SK-N-SH (cell line): Measurements from ENCODE around the gene SDK1. TPM values are rescaled to one million over a fixed set of nuclear protein-coding genes. Genes with fewer than 3 reads are reported as not detected.

ENCODE experiments used
- CTCF ChIA-PET: fragments of 300-600, 350-600 bp; formaldehyde crosslinking; extraction: SDS; loops from one replicate; lab custom pipeline; 2021; lab: Yijun Ruan, JAX
- POLR2A ChIA-PET: fragments of 350-600 bp; sonication (Branson Sonifier 250); formaldehyde crosslinking; extraction: SDS; loops from one replicate; lab custom pipeline; 2020; ENCODE audit warnings: antibody characterized with exemption, inconsistent platforms; lab: Yijun Ruan, JAX
- DNase-seq: peaks from one replicate; pipeline ENCODE4 v3.0.0; 2012
- H2AFZ ChIP-seq: fragments of 200-600 bp; sonication (generic); 2 replicates; pipeline ENCODE4 v1.8.1; 2016; ENCODE audit warnings: antibody characterized with exemption, mild to moderate bottlenecking, low read depth
- H3F3A ChIP-seq: fragments of 200-600 bp; sonication (generic); replicated peaks from 2 replicates; pipeline ENCODE3; 2016; ENCODE audit warnings: antibody characterized with exemption, mild to moderate bottlenecking; ENCODE audit not compliant: insufficient read depth
- H3K27ac ChIP-seq, 2 experiments: fragments of 200-500 bp in 1 of 2; fragments of 200-600 bp in 1 of 2; sonication (Bioruptor generic) in 1 of 2; sonication (generic), shearing (Covaris generic) in 1 of 2; 2 replicates each; pipeline versions ENCODE4 v1.5.1 to v1.6.1; 2014 to 2016; ENCODE audit warnings: low read depth in 2 of 2, inconsistent platforms in 1 of 2, low read length in 1 of 2, mild to moderate bottlenecking in 1 of 2, mixed read lengths in 1 of 2
- H3K27me3 ChIP-seq: fragments of 200-600 bp; sonication (generic), shearing (Covaris generic); 2 replicates; pipeline ENCODE4 v1.6.1; 2016; ENCODE audit warnings: mixed run types; ENCODE audit not compliant: insufficient read depth
- H3K36me3 ChIP-seq, 2 experiments: fragments of 200-500 bp in 1 of 2; fragments of 200-600 bp in 1 of 2; sonication (Bioruptor generic) in 1 of 2; sonication (generic) in 1 of 2; replicated peaks in 1 of 2; 2 replicates each; pipeline versions ENCODE3 to v1.5.1; 2014 to 2016; ENCODE audit warnings: low read length in 1 of 2, mild to moderate bottlenecking in 1 of 2; ENCODE audit not compliant: insufficient read depth in 2 of 2, control insufficient read depth in 1 of 2
- H3K4me1 ChIP-seq, 2 experiments: fragments of 200-500 bp in 1 of 2; fragments of 200-600 bp in 1 of 2; sonication (Bioruptor generic) in 1 of 2; sonication (generic), shearing (Covaris generic) in 1 of 2; 2 replicates each; pipeline versions ENCODE4 v1.5.1 to v1.6.1; 2014 to 2016; ENCODE audit warnings: low read depth in 1 of 2, low read length in 1 of 2, mixed run types in 1 of 2; ENCODE audit not compliant: insufficient read depth in 2 of 2, control insufficient read depth in 1 of 2
- H3K4me2 ChIP-seq: fragments of 200-600 bp; sonication (generic), shearing (Covaris generic); 2 replicates; pipeline ENCODE4 v1.6.1; 2017; ENCODE audit warnings: mixed run types
- H3K4me3 ChIP-seq, 2 experiments: fragments of 200-500 bp in 1 of 2; fragments of 200-600 bp in 1 of 2; sonication (Bioruptor generic) in 1 of 2; sonication (generic), shearing (Covaris generic) in 1 of 2; 2 replicates each; pipeline versions ENCODE4 v1.5.1 to v1.8.1; 2014 to 2016; ENCODE audit warnings: low read depth in 2 of 2, inconsistent platforms in 1 of 2, low read length in 1 of 2, mild to moderate bottlenecking in 1 of 2, mixed read lengths in 1 of 2, moderate library complexity in 1 of 2
- H3K79me2 ChIP-seq: fragments of 200-600 bp; sonication (generic); 2 replicates; pipeline ENCODE4 v1.8.1; 2017; ENCODE audit warnings: mild to moderate bottlenecking; ENCODE audit not compliant: insufficient read depth
- H3K9ac ChIP-seq: fragments of 200-600 bp; sonication (generic); 2 replicates; pipeline ENCODE4 v1.6.1; 2017; ENCODE audit warnings: mixed run types
- H3K9me2 ChIP-seq: fragments of 200-600 bp; sonication (generic); 2 replicates; pipeline ENCODE4 v1.6.1; 2017; ENCODE audit warnings: mixed run types
- H3K9me3 ChIP-seq: fragments of 200-600 bp; sonication (generic); 2 replicates; pipeline ENCODE4 v1.6.1; 2017; ENCODE audit warnings: mixed run types, mild to moderate bottlenecking, moderate library complexity
- H4K20me1 ChIP-seq: fragments of 200-600 bp; sonication (generic); 2 replicates; pipeline ENCODE4 v1.6.1; 2017; ENCODE audit warnings: mild to moderate bottlenecking, mixed run types; ENCODE audit not compliant: insufficient read depth
- CHD2 ChIP-seq: fragments of 150-350 bp; IDR thresholded peaks from 2 replicates; pipeline ENCODE4 v1.6.1; 2018; ENCODE audit warnings: low read length; ENCODE audit not compliant: partially characterized antibody
- ELF1 ChIP-seq: IDR thresholded peaks from 2 replicates; pipeline ENCODE4 v1.4.0; 2012
- EZH2phosphoT487 ChIP-seq: fragments of 200-600 bp; sonication (generic); IDR thresholded peaks from 2 replicates; pipeline ENCODE4 v1.6.1; 2017; ENCODE audit warnings: low read depth, mixed run types, mild to moderate bottlenecking, antibody characterized with exemption, moderate library complexity, borderline replicate concordance
- FOSL2 ChIP-seq: IDR thresholded peaks from 2 replicates; pipeline ENCODE4 v1.4.0; 2012; ENCODE audit warnings: low read depth, mild to moderate bottlenecking, moderate library complexity, borderline replicate concordance
- GABPA ChIP-seq: IDR thresholded peaks from 2 replicates; pipeline ENCODE4 v1.4.0; 2012; ENCODE audit warnings: low read depth, mild to moderate bottlenecking
- GATA2 ChIP-seq: sonication (generic); formaldehyde crosslinking; IDR thresholded peaks from 2 replicates; pipeline ENCODE4 v1.5.0; 2020; ENCODE audit warnings: mild to moderate bottlenecking, missing genetic modification reagents
- MEF2A ChIP-seq: IDR thresholded peaks from 2 replicates; pipeline ENCODE4 v1.4.0; 2012; ENCODE audit warnings: low read depth, borderline replicate concordance
- MXI1 ChIP-seq: IDR thresholded peaks from 2 replicates; pipeline ENCODE4 v1.6.1; 2012; ENCODE audit warnings: mild to moderate bottlenecking, low read depth, low read length, improper control_type of control experiment
- NRF1 ChIP-seq: IDR thresholded peaks from 2 replicates; pipeline ENCODE4 v1.6.1; 2012; ENCODE audit warnings: low read depth, mild to moderate bottlenecking, low read length
- POLR2AphosphoS5 ChIP-seq: IDR thresholded peaks from 2 replicates; pipeline ENCODE4 v1.6.1; 2012; ENCODE audit warnings: low read depth, low read length
- RCOR1 ChIP-seq: fragments of 150-350 bp; IDR thresholded peaks from 2 replicates; pipeline ENCODE4 v1.6.1; 2017; ENCODE audit warnings: antibody characterized with exemption, low read length
- RFX5 ChIP-seq: IDR thresholded peaks from 2 replicates; pipeline ENCODE4 v1.6.1; 2012; ENCODE audit warnings: mild to moderate bottlenecking, improper control_type of control experiment, low read length
- SIN3A ChIP-seq: IDR thresholded peaks from 2 replicates; pipeline ENCODE4 v1.6.1; 2012; ENCODE audit warnings: low read depth, mild to moderate bottlenecking, low read length, moderate library complexity, borderline replicate concordance
- TAF1 ChIP-seq: IDR thresholded peaks from 2 replicates; pipeline ENCODE4 v1.6.1; 2012; ENCODE audit warnings: low read depth, mild to moderate bottlenecking, low read length, moderate library complexity, borderline replicate concordance
- TEAD4 ChIP-seq: IDR thresholded peaks from 2 replicates; pipeline ENCODE4 v1.4.0; 2012; ENCODE audit warnings: mild to moderate bottlenecking, borderline replicate concordance; ENCODE audit not compliant: insufficient read depth
- YY1 ChIP-seq: IDR thresholded peaks from 2 replicates; pipeline ENCODE4 v1.4.0; 2012; ENCODE audit warnings: low read depth, mild to moderate bottlenecking
- WGBS: methylation state at CpG from one replicate; pipeline ENCODE4 v1.1.6; 2017; ENCODE audit warnings: low lambda C conversion rate; 5-methylcytosine and 5-hydroxymethylcytosine counted together
- polyA plus RNA-seq, 3 experiments: library from polyadenylated mRNA; depleted of rRNA; stranded (reverse); fragments of >200 nt; gene quantifications; 2 replicates each; pipeline ENCODE4 v1.2.3, GENCODE V29; 2012
- TF ChIP-seq, protein P1 (sequence below): IDR thresholded peaks from 2 replicates; pipeline ENCODE4; 2012
- TF ChIP-seq, protein P2 (sequence below): fragments of 200-600 bp; sonication (generic); IDR thresholded peaks from 2 replicates; pipeline ENCODE4 v1.6.1; 2017; ENCODE audit warnings: antibody characterized with exemption, mild to moderate bottlenecking, moderate library complexity

The SDK1 gene
- polyA plus RNA-seq, 1 of the 3 experiments (the other 2 are of a cell fraction) = 1.2 TPM

DNA sequence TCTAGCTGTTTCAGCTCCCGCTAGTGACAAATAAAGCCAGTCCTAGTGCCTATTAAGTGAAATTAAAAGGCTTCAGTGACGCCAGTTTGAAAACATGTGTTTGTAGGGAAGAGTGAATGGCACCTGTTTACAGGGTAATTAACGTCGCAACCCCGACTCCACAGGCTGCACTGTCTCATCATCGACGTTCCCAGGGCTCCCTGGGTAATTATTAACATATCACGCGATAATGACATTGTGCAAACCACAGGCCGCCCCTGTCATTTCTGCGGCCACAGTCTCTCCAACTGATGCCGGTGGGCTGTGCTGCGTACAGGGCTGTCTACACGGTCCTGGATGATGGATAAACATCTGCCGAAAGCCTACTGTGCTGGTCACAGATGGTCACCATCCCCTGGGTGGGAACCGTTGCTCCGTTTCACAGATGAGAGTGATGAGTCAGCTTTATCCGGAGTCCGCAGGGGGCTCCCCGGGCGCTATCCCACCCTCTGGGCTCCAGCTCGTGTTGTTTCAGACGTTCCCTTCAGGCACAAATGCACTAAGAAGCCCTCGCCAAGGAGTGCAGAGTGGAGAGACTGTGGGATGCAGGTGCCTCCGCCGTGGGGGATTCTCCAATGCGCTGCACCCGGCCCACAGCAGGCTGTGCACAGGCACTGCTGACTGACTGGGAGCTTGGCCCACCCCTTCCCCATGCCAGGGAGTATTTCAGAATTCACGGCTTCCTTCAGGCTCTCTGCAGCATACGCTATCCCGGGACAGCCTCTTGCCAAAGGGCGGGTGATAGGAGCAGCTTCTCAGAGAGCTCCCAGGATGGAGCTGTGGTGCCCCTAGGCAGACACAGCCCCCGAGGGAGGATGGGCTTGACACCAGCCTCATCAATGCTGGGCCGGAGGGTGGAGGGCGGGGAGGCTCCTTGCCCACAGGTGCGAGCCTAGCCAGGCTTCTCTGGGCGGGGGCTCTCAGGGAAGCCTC lies 889.2 kb downstream of the SDK1 start:
- Histone ChIP-seq H3K9me3 (0 out of 2 replicates have a peak, but pooled peaks cover 3% of the 10 kb centered on the region), H3K4me3 (no peak overlapping the region), H2AFZ (no peak overlapping the region), H3K79me2 (no peaks in the 10 kb centered on the region), H3K36me3 (no peaks in the 10 kb centered on the region), H4K20me1 (no peaks in the 10 kb centered on the region), H3K4me2 (no peak overlapping the region), H3K9ac (no peak overlapping the region), H3K27me3 (no peaks in the 10 kb centered on the region), H3K4me1 (peaks cover 0 to 26% of the 10 kb centered on the region in 2 experiments; a peak in 2 of 4 replicates)
- ChIA-PET CTCF (interaction anchor here (1.6 kb wide), 1 partner anchor 43 kb away, joined by 5 read pairs; no protein-coding TSS in a partner anchor), POLR2A (no interaction called here)
- DNase-seq = no peak
- WGBS = 69% methylated on average over 26 of the region's 37 CpGs
- TF ChIP-seq NRF1 = no peak
- no peak for TF ChIP-seq ELF1
- TF ChIP-seq, all 33 proteins: peak for 0
- Histone ChIP-seq H3K27ac (no peak overlapping the region; a peak in 1 of 4 replicates), H3K9me2 (no peaks in the 10 kb centered on the region), H3F3A (no peaks in the 10 kb centered on the region)

DNA sequence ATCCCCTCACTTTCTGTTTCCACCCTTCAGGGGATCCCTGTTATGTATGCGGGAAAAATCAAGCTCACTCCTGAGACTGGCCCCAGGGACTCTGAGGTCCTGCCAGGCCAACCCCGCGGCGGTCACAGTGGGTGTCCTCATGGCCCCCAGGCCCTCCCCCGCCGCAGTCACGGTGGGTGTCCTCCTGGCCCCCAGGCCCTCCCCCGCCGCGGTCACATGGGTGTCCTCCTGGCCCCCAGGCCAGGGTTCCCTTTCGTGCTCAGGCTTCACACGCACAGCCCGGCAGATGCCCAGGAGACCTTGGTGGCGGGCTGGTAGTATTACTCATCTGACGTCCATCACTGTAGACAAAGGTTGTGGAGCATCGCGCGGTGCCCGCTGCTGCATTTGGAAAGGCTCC lies 890.0 kb downstream of the SDK1 start:
- Histone ChIP-seq H3K36me3 (no peaks in the 10 kb centered on the region), H3K4me2 (no peak overlapping the region), H2AFZ (no peak overlapping the region), H3F3A (no peaks in the 10 kb centered on the region), H3K27me3 (no peaks in the 10 kb centered on the region), H3K9me2 (no peaks in the 10 kb centered on the region), H3K4me3 (no peak overlapping the region), H3K9ac (no peak overlapping the region), H3K9me3 (0 out of 2 replicates have a peak, but pooled peaks cover 3% of the 10 kb centered on the region), H3K4me1 (peaks cover 0 to 25% of the 10 kb centered on the region in 2 experiments; a peak in 2 of 4 replicates), H3K27ac (no peak overlapping the region), H3K79me2 (no peaks in the 10 kb centered on the region), H4K20me1 (no peaks in the 10 kb centered on the region)
- POLR2A ChIA-PET = no interaction called here
- DNase-seq = no peak
- TF ChIP-seq RFX5 (no peak), GATA2 (no peak), NRF1 (no peak), TEAD4 (no peak)
- CTCF ChIA-PET = interaction anchor here (1.6 kb wide), 1 partner anchor 44 kb away, joined by 5 read pairs; no protein-coding TSS in a partner anchor
- WGBS = 82% methylated on average over 19 of the region's 19 CpGs

DNA sequence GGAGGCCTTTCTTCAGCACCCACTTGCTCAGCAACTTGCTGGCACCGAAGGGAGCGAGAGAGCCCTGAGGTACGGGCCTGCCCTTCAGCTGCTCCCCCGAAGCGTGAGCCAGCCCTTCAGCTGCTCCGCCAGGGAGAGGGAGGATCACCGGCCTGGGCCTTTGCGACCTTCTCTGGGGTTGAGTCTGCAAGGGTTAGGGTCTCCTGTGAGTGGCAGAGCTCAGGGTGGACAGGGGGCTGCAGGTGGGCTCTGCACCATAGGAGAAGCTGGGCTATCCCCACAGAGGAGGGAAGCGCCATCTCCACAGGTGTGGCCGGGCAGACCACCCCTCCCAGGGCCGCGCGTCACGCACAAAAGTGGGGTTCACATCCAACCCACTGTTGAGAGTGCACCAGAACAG lies 890.5 kb downstream of the SDK1 start:
- Histone ChIP-seq H3K27ac (no peak overlapping the region), H3K4me3 (no peak overlapping the region), H3K27me3 (no peaks in the 10 kb centered on the region), H4K20me1 (no peaks in the 10 kb centered on the region), H3F3A (no peaks in the 10 kb centered on the region), H3K36me3 (no peaks in the 10 kb centered on the region), H2AFZ (no peak overlapping the region), H3K4me1 (peaks cover 0 to 23% of the 10 kb centered on the region in 2 experiments; a peak in 2 of 4 replicates), H3K9me2 (no peaks in the 10 kb centered on the region), H3K9ac (no peak overlapping the region), H3K79me2 (no peaks in the 10 kb centered on the region), H3K4me2 (no peak overlapping the region), H3K9me3 (0 out of 2 replicates have a peak, but pooled peaks cover 3% of the 10 kb centered on the region)
- 76% methylated on average over 8 of the region's 14 CpGs for WGBS
- DNase-seq = no peak
- ChIA-PET POLR2A (no interaction called here), CTCF (interaction anchor here (1.6 kb wide), 1 partner anchor 45 kb away, joined by 5 read pairs; no protein-coding TSS in a partner anchor)
- TF ChIP-seq POLR2AphosphoS5 (no peak), YY1 (no peak), EZH2phosphoT487 (no peak), RCOR1 (no peak), GABPA (no peak), CHD2 (no peak), SIN3A (no peak), MXI1 (no peak), FOSL2 (no peak), MEF2A (no peak), TEAD4 (no peak), TAF1 (no peak)
- TF ChIP-seq, protein P1, sequence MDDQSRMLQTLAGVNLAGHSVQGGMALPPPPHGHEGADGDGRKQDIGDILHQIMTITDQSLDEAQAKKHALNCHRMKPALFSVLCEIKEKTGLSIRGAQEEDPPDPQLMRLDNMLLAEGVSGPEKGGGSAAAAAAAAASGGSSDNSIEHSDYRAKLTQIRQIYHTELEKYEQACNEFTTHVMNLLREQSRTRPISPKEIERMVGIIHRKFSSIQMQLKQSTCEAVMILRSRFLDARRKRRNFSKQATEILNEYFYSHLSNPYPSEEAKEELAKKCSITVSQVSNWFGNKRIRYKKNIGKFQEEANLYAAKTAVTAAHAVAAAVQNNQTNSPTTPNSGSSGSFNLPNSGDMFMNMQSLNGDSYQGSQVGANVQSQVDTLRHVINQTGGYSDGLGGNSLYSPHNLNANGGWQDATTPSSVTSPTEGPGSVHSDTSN = no peak
- TF ChIP-seq, protein P2, sequence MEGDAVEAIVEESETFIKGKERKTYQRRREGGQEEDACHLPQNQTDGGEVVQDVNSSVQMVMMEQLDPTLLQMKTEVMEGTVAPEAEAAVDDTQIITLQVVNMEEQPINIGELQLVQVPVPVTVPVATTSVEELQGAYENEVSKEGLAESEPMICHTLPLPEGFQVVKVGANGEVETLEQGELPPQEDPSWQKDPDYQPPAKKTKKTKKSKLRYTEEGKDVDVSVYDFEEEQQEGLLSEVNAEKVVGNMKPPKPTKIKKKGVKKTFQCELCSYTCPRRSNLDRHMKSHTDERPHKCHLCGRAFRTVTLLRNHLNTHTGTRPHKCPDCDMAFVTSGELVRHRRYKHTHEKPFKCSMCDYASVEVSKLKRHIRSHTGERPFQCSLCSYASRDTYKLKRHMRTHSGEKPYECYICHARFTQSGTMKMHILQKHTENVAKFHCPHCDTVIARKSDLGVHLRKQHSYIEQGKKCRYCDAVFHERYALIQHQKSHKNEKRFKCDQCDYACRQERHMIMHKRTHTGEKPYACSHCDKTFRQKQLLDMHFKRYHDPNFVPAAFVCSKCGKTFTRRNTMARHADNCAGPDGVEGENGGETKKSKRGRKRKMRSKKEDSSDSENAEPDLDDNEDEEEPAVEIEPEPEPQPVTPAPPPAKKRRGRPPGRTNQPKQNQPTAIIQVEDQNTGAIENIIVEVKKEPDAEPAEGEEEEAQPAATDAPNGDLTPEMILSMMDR = no peak
